ENCODE results near the gene ANKUB1. TPM values are rescaled to one million over a fixed set of nuclear protein-coding genes. Genes with fewer than 3 reads are reported as not detected.

The ANKUB1 gene
- total and polyA plus RNA-seq, 3 experiments from 2014 or later, result not detected

DNA sequence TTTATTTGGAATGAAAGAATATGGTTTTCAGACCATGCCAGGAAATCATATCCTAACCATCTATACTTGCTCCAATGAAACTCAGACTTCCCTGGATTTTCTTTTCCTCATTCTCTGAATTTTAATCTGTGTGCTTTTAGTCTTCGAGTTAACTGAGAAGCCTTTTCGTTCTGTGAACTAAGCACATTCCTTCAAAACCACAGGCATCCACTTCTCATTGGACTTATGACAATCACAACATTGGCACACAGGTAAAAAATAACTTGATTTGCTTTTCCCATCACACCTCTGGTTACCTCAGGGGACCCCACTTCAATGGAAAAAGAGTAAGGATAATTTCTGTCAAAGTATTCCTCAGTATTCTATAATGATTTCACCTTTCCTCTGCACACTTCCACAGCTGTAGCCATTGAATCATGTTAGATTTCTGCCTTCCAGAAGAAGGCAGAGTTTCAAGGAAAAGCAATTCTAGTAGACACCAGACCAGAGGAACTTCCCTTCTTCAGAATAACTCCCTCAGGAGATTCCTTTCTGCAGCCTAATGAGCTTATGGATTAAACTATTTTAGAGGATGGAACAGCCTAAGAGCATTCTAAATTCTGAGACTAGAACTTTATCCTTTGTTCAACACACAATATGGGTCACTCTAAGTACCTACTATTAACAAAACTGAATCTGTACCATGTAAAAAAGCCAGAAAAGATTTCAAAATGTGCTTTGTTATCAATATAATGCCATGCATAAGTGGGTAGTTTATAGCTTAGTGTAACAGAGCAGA, 56.0 kb downstream of the ANKUB1 start:
- DNase-seq, result no peak
- ChIA-PET CTCF (no interaction called here), POLR2A (no interaction called here)
- no peaks in the 10 kb centered on the region for H3K4me1 ChIP-seq (ENCODE audit: insufficient read depth, low read length)
- H3K27ac ChIP-seq (ENCODE audit: low read depth, low read length), result no peak overlapping the region
- no peak overlapping the region for H3K27ac Mint-ChIP-seq
- H3K27me3 Mint-ChIP-seq, result no peaks in the 10 kb centered on the region
- H3K4me1 Mint-ChIP-seq, result no peaks in the 10 kb centered on the region
- no peak overlapping the region for H3K4me3 ChIP-seq (ENCODE audit: low read length)
- H3K36me3 ChIP-seq (ENCODE audit: insufficient read depth, low read length), result peaks cover 12% of the 10 kb centered on the region
- H3K4me3 Mint-ChIP-seq, result no peak overlapping the region
- H3K9me3 Mint-ChIP-seq, result no peaks in the 10 kb centered on the region
- no peaks in the 10 kb centered on the region for H3K9me3 ChIP-seq (ENCODE audit: low read length)
- H3K36me3 Mint-ChIP-seq, result peaks cover 0 to 26% (median 9%) of the 10 kb centered on the region in 3 donors
- no peaks in the 10 kb centered on the region for H3K27me3 ChIP-seq (ENCODE audit: insufficient read depth, low read length, poor library complexity, severe bottlenecking)

DNA sequence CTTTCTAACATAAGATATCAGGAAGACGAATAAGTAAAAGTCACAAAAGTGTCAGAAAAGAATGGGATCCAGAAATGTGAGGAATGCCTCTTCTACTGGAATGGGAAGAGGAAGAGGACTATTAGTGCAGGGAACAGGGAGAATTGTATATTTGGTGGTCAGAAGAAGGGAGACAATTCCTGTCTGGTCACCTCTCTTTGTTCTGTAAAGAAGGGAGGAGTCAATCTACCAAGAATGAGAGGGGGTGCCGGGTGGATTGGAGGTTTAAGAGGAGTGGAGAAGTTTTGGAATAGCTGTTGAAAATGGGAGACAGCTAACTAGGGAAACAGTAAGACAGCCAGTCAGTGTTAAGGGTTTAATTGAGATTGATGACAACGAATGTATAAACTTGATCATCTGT, 60.1 kb downstream of the ANKUB1 start:
- no peak overlapping the region for H3K27ac ChIP-seq (ENCODE audit: low read depth, low read length)
- no peaks in the 10 kb centered on the region for H3K9me3 ChIP-seq (ENCODE audit: low read length)
- no peaks in the 10 kb centered on the region for H3K4me1 ChIP-seq (ENCODE audit: insufficient read depth, low read length)
- no peak for DNase-seq
- no peaks in the 10 kb centered on the region for H3K36me3 ChIP-seq (ENCODE audit: insufficient read depth, low read length)
- no peak overlapping the region for H3K4me3 Mint-ChIP-seq
- CTCF ChIA-PET, result no interaction called here
- no peaks in the 10 kb centered on the region for H3K27me3 ChIP-seq (ENCODE audit: insufficient read depth, low read length, poor library complexity, severe bottlenecking)
- H3K4me1 Mint-ChIP-seq, result no peaks in the 10 kb centered on the region
- POLR2A ChIA-PET, result no interaction called here
- H3K9me3 Mint-ChIP-seq, result no peaks in the 10 kb centered on the region
- no peaks in the 10 kb centered on the region for H3K27me3 Mint-ChIP-seq
- H3K36me3 Mint-ChIP-seq, result peaks cover 0 to 4% (median 0%) of the 10 kb centered on the region in 3 donors
- no peak overlapping the region for H3K27ac Mint-ChIP-seq
- H3K4me3 ChIP-seq (ENCODE audit: low read length), result no peak overlapping the region

DNA sequence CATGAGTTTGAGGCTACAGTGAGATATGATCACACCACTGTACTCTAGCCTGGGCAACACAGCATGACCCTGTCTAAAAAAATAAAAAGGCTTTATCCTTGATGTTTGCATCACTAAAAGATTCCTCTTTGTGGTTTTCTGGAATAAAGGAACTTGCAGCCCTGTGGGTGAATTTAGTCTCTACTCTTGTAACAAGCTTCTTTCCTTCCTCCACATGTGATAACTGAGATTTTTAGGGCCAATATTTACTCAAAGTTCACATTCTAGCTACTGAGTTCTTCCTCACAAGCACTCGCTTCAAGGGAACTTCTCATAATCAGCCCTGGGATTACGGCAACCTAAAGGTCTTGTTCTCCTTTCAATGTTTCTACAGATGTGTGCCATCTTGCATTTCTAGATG, 64.7 kb downstream of the ANKUB1 start:
- Histone ChIP-seq H3K9me3 (ENCODE audit: low read length) (no peaks in the 10 kb centered on the region), H3K36me3 (ENCODE audit: insufficient read depth, low read length) (no peaks in the 10 kb centered on the region), H3K27me3 (ENCODE audit: insufficient read depth, low read length, poor library complexity, severe bottlenecking) (no peaks in the 10 kb centered on the region), H3K4me3 (ENCODE audit: low read length) (no peak overlapping the region), H3K4me1 (ENCODE audit: insufficient read depth, low read length) (no peaks in the 10 kb centered on the region), H3K27ac (ENCODE audit: low read depth, low read length) (no peak overlapping the region)
- Mint-ChIP-seq H3K36me3 (peaks cover 0 to 18% (median 4%) of the 10 kb centered on the region in 3 donors), H3K9me3 (peaks cover 0 to 3% (median 2%) of the 10 kb centered on the region in 5 donors), H3K4me3 (no peak overlapping the region), H3K27ac (no peak overlapping the region), H3K27me3 (peaks cover 1 to 3% of the 10 kb centered on the region in 2 donors), H3K4me1 (no peaks in the 10 kb centered on the region)
- ChIA-PET POLR2A (no interaction called here), CTCF (no interaction called here)
- no peak for DNase-seq

DNA sequence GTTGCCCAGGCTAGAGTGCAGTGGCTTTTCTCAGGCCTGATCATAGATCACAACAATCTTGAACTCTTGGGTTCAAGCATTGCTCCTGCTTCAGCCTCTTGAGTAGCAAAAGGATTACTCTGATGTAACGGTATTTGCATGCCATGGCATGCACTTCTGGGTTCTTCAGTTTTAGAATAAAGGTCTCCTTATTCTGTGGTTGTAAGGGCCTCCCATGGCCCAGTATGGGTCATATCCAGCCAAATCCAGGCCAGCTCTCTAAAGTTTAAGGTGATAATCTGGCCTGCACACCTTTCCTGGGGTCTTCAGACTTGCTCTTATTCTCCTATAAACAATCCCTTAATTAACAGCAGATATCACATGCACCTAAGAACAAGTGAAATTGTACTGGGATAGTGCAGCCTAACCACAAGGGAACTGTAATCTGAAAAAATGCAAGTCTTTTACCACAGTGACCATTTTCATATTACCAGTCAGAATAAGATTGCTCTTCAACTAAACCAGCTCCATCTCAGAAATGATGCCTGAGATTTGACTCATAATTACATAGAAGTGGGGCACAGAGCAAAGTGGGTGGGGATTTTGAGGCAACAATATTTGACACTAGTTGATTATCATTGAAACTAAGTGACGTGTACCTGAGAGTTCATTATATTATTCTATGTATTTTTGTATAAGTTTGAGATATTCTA, 65.5 kb downstream of the ANKUB1 start:
- Histone ChIP-seq H3K27me3 (ENCODE audit: insufficient read depth, low read length, poor library complexity, severe bottlenecking) (no peaks in the 10 kb centered on the region), H3K4me1 (ENCODE audit: insufficient read depth, low read length) (no peaks in the 10 kb centered on the region), H3K36me3 (ENCODE audit: insufficient read depth, low read length) (no peaks in the 10 kb centered on the region), H3K4me3 (ENCODE audit: low read length) (no peak overlapping the region), H3K9me3 (ENCODE audit: low read length) (no peaks in the 10 kb centered on the region), H3K27ac (ENCODE audit: low read depth, low read length) (no peak overlapping the region)
- Mint-ChIP-seq H3K4me3 (no peak overlapping the region), H3K36me3 (peaks cover 0 to 18% (median 4%) of the 10 kb centered on the region in 3 donors), H3K4me1 (no peaks in the 10 kb centered on the region), H3K9me3 (peaks cover 0 to 9% (median 8%) of the 10 kb centered on the region in 5 donors), H3K27ac (no peak overlapping the region), H3K27me3 (peaks cover 1 to 3% of the 10 kb centered on the region in 2 donors)
- DNase-seq, result no peak
- ChIA-PET POLR2A (no interaction called here), CTCF (no interaction called here)

DNA sequence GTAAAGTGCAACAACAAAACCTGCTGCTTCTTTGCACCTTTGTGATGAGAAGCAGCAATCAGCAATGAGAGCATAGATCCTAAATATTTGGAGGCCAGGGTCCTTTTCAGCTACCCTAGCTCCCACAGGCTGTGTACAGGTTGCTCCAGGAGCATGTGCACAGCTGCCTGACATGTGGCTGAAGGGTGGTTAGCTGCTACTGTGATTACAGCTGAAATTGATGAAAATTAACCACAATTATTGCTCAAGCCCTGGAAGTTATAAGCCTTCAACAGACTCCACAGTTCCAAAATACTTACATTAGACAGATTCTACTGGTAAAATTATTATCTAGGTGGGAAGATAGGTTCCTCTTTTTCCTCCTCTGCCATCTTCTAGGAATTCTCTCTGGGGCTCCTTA, 68.6 kb downstream of the ANKUB1 start:
- Mint-ChIP-seq H3K4me3 (no peak overlapping the region), H3K9me3 (peaks cover 9 to 20% (median 16%) of the 10 kb centered on the region in 5 donors), H3K27ac (no peak overlapping the region), H3K36me3 (peaks cover 0 to 28% (median 4%) of the 10 kb centered on the region in 3 donors), H3K27me3 (peaks cover 1 to 3% of the 10 kb centered on the region in 2 donors), H3K4me1 (no peaks in the 10 kb centered on the region)
- Histone ChIP-seq H3K27me3 (ENCODE audit: insufficient read depth, low read length, poor library complexity, severe bottlenecking) (no peaks in the 10 kb centered on the region), H3K4me3 (ENCODE audit: low read length) (no peak overlapping the region), H3K4me1 (ENCODE audit: insufficient read depth, low read length) (no peaks in the 10 kb centered on the region), H3K9me3 (ENCODE audit: low read length) (no peaks in the 10 kb centered on the region), H3K36me3 (ENCODE audit: insufficient read depth, low read length) (no peaks in the 10 kb centered on the region), H3K27ac (ENCODE audit: low read depth, low read length) (no peak overlapping the region)
- ChIA-PET CTCF (no interaction called here), POLR2A (no interaction called here)
- no peak for DNase-seq

DNA sequence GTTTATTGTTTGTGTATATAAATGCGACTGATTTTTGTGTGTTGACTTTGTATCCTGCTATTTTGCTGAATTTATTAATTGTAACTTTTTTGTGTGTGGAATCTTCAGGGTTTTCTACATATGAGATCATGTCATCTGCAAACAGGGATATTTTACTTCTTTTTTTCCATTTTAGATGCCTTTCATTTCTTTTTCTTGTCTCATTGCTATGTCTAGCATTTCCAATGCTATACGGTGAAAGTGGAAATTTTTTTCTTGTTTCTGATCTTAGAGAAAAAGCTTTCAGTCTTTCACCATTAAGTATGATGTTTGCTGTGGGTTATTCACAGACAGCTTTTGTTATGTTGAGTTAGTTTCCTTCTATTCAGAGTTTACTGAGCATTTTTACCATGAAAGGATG, 71.4 kb downstream of the ANKUB1 start:
- Histone ChIP-seq H3K4me1 (ENCODE audit: insufficient read depth, low read length) (no peaks in the 10 kb centered on the region), H3K4me3 (ENCODE audit: low read length) (no peak overlapping the region), H3K36me3 (ENCODE audit: insufficient read depth, low read length) (no peaks in the 10 kb centered on the region), H3K9me3 (ENCODE audit: low read length) (no peaks in the 10 kb centered on the region), H3K27me3 (ENCODE audit: insufficient read depth, low read length, poor library complexity, severe bottlenecking) (no peaks in the 10 kb centered on the region), H3K27ac (ENCODE audit: low read depth, low read length) (no peak overlapping the region)
- ChIA-PET POLR2A (no interaction called here), CTCF (no interaction called here)
- no peak for DNase-seq
- peaks cover 9 to 20% (median 16%) of the 10 kb centered on the region in 5 donors for H3K9me3 Mint-ChIP-seq
- H3K27me3 Mint-ChIP-seq, result peaks cover 0 to 1% of the 10 kb centered on the region in 2 donors
- H3K4me3 Mint-ChIP-seq, result no peak overlapping the region
- peaks cover 0 to 28% (median 4%) of the 10 kb centered on the region in 3 donors for H3K36me3 Mint-ChIP-seq
- peak overlapping the region in 1 of 8 donors; percentile 59 for H3K27ac Mint-ChIP-seq
- peaks cover 0 to 3% (median 0%) of the 10 kb centered on the region in 3 donors for H3K4me1 Mint-ChIP-seq

DNA sequence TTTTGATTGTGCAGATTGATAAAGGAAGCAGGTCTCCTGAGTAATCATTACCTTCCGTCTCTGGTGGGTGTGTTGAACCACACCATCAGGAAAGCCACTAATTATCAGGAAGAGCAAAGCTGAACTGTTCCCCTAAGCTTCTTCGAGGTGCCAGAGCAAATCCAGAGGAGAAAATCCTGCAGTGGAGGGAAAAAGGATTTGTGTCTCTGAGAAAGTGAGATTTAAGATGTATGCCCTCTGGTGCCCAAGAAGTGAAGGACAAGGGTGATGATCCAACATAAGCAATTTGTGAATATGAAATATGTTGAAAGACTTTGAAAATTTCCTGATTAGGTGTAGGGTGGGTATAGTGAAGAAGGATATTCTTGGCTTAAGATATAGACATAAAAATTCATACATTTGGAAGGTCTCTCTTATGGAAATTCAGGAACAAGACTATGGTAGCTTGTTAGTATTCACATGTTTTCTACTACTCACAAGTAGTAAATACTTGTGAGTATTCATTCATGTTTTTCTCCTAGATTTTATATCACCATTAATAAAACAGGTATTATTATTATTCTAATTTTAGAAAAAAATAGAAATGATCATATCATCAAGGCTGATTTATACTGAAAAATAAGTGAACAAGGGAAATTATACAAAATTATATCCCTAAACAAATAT, 74.8 kb downstream of the ANKUB1 start:
- H3K9me3 Mint-ChIP-seq, result peaks cover 9 to 16% (median 12%) of the 10 kb centered on the region in 5 donors
- peak overlapping the region in 2 of 7 donors; percentile 46 to 48 for H3K4me3 Mint-ChIP-seq
- H3K9me3 ChIP-seq (ENCODE audit: low read length), result no peaks in the 10 kb centered on the region
- no peaks in the 10 kb centered on the region for H3K4me1 ChIP-seq (ENCODE audit: insufficient read depth, low read length)
- H3K4me1 Mint-ChIP-seq, result peaks cover 0 to 3% (median 0%) of the 10 kb centered on the region in 3 donors
- H3K27me3 Mint-ChIP-seq, result no peaks in the 10 kb centered on the region
- peaks cover 0 to 9% (median 0%) of the 10 kb centered on the region in 3 donors for H3K36me3 Mint-ChIP-seq
- peak overlapping the region in 1 of 8 donors; percentile 8 for H3K27ac Mint-ChIP-seq
- no peak overlapping the region for H3K27ac ChIP-seq (ENCODE audit: low read depth, low read length)
- CTCF ChIA-PET, result interaction anchor here (0.7 to 1.5 kb wide), 8 partner anchors 13 to 205 kb away, joined by 3 to 4 read pairs (median 3); no protein-coding TSS in a partner anchor
- H3K4me3 ChIP-seq (ENCODE audit: low read length), result no peak overlapping the region
- DNase-seq, result no peak
- no peaks in the 10 kb centered on the region for H3K36me3 ChIP-seq (ENCODE audit: insufficient read depth, low read length)
- no peaks in the 10 kb centered on the region for H3K27me3 ChIP-seq (ENCODE audit: insufficient read depth, low read length, poor library complexity, severe bottlenecking)
- POLR2A ChIA-PET, result no interaction called here

DNA sequence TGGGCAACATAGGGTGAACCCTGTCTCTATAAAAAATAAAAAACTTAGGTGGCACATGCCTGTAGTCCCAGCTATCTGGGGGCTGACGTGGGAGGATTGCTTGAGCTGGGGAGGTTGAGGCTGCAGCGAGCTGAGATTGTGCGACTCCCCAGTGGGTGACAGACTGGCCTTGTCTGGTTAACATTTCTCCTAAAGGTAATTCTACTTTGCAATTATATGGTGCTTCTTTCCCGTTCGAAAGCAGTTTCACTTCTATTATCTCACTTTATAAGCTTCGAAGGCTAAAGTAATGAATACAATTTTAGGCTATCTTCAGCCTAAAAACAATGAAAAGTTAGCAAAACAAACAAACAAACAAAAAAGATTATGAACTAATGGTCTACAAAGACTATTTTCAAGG, 75.4 kb downstream of the ANKUB1 start:
- ChIA-PET POLR2A (no interaction called here), CTCF (interaction anchor here (0.7 to 1.5 kb wide), 8 partner anchors 12 to 205 kb away, joined by 3 to 4 read pairs (median 3); no protein-coding TSS in a partner anchor)
- Histone ChIP-seq H3K27me3 (ENCODE audit: insufficient read depth, low read length, poor library complexity, severe bottlenecking) (no peaks in the 10 kb centered on the region), H3K4me3 (ENCODE audit: low read length) (no peak overlapping the region), H3K27ac (ENCODE audit: low read depth, low read length) (no peak overlapping the region), H3K9me3 (ENCODE audit: low read length) (no peaks in the 10 kb centered on the region), H3K36me3 (ENCODE audit: insufficient read depth, low read length) (no peaks in the 10 kb centered on the region), H3K4me1 (ENCODE audit: insufficient read depth, low read length) (no peaks in the 10 kb centered on the region)
- Mint-ChIP-seq H3K4me1 (peaks cover 0 to 3% (median 0%) of the 10 kb centered on the region in 3 donors), H3K27ac (no peak overlapping the region), H3K27me3 (no peaks in the 10 kb centered on the region), H3K9me3 (peaks cover 6 to 14% (median 9%) of the 10 kb centered on the region in 5 donors), H3K4me3 (peak overlapping the region in 2 of 7 donors; percentile 46 to 48), H3K36me3 (peaks cover 0 to 9% (median 0%) of the 10 kb centered on the region in 3 donors)
- DNase-seq, result no peak
